Heart right ventricle (tissue), 16 donors: Measurements from ENCODE around the gene ANAPC4. TPM values are rescaled to one million over a fixed set of nuclear protein-coding genes. Genes with fewer than 3 reads are reported as not detected.

Experiments
- ATAC-seq, 8 donors: fragments of 200-7000 bp; cut with Tn5 transposase; one replicate each; pipeline ENCODE4 v1.9.1; 2020; ENCODE audit warnings: mild to moderate bottlenecking in 8 of 8, moderate library complexity in 8 of 8, moderate number of reproducible peaks in 1 of 8
- DNase-seq, 2 donors: peaks; one replicate each; pipeline ENCODE4 v3.0.0-alpha.2; 2020
- H3K27ac ChIP-seq, 10 donors: fragments of 200-600 bp; sonication (generic) in 2 of 10; one replicate each; pipeline versions ENCODE4 v1.5.0 to v1.8.0; 2020 to 2022; ENCODE audit warnings: mild to moderate bottlenecking in 3 of 10
- H3K27me3 ChIP-seq, 7 donors: fragments of 200-600 bp; one replicate each; pipeline ENCODE4 v1.8.0; 2021 to 2022; ENCODE audit warnings: mild to moderate bottlenecking in 2 of 7
- H3K36me3 ChIP-seq, 9 donors: fragments of 200-600 bp; sonication (generic) in 1 of 9; one replicate each; pipeline versions ENCODE4 v1.5.0 to v1.8.0; 2020 to 2022; ENCODE audit warnings: mild to moderate bottlenecking in 2 of 9
- H3K4me1 ChIP-seq, 9 donors: fragments of 200-600 bp; sonication (generic) in 1 of 9; one replicate each; pipeline versions ENCODE4 v1.5.0 to v1.8.0; 2020 to 2022; ENCODE audit warnings: mild to moderate bottlenecking in 4 of 9
- H3K4me3 ChIP-seq, 10 donors: fragments of 200-600 bp; sonication (generic) in 2 of 10; one replicate each; pipeline versions ENCODE4 v1.5.0 to v1.8.0; 2020 to 2022; ENCODE audit warnings: mild to moderate bottlenecking in 7 of 10, moderate library complexity in 2 of 10
- H3K9me3 ChIP-seq, 11 donors: fragments of 200-600 bp in 10 of 11; sonication (generic) in 2 of 11; one replicate each; pipeline versions ENCODE4 v1.5.0 to v1.8.0; 2013 to 2022; ENCODE audit warnings: mild to moderate bottlenecking in 2 of 11, control low read depth in 1 of 11, moderate library complexity in 1 of 11
- CTCF ChIP-seq, 9 donors: fragments of 200-600 bp; sonication (generic) in 2 of 9; IDR thresholded peaks; one replicate each; pipeline versions ENCODE4 v1.5.0 to v1.8.0; 2021 to 2022; ENCODE audit warnings: antibody characterized with exemption in 9 of 9, mild to moderate bottlenecking in 5 of 9, moderate library complexity in 1 of 9
- WGBS, 2 donors: extraction: QIAGEN DNeasy Blood & Tissue Kit; methylation state at CpG; one replicate each; pipeline ENCODE4 v1.1.7; 2013; ENCODE audit warnings: inconsistent platforms in 1 of 2; 5-methylcytosine and 5-hydroxymethylcytosine counted together
- intact Hi-C, 10 donors: fragments of 100-400 bp; cut with DNase I; formaldehyde crosslinking; loops; one replicate each; pipeline versions ENCODE4 v1.11.1 to v1.14.2; 2022
- polyA plus RNA-seq, 2 donors: library from polyadenylated mRNA; stranded (reverse); fragments of 200-250 nt; gene quantifications; one replicate each; pipeline ENCODE4 v1.2.3, GENCODE V29; 2013
- total RNA-seq, 10 donors: library from RNA; stranded (reverse); fragmentation: NEBNext Ultra II Directional in 3 of 10; extraction: Animal tissue kit (Norgen Biotek cat#: 25700) in 3 of 10; gene quantifications; one replicate each; pipeline versions ENCODE4 v1.2.1 to v1.2.4, GENCODE V29; 2021 to 2023
- donor health status: Arrhythmogenic right ventricular cardiomyopathy.
- donor health status: ischemic (EF 13 %, LVEDD 7.1; RV severe dilation, severe dysfunction).
- donor health status: healthy with polysubstance abuse.
- donor health status: DM: no; HTN: yes; CAD: no.
- donor health status: DM: no; HTN: no; CAD: no.
- donor health status: ischemic (EF 25% LVEDD 6.9; RV normal size, moderate dysfunction).
- donor health status: ischemic (EF 25% LVEDD 5.7; RV mildly dilated, moderate dysfunction).
- donor health status: healthy.
- donor health status: DM: yes; HTN: yes; CAD: no.
- donor health status: Ischemic cardiomyopathy.
- donor health status: ischemic (EF 35%, LVEDD 5.7; RV mildly dilated, moderate dysfunction).
- donor health status: nonischemic (EF 11% LVEDD 7.7; RV severe dilation, severe dysfunction).
- donor health status: DM: yes; HTN: yes; CAD: no.
- donor health status: PGD.
- donor health status: ischemic (EF 29% LVEDD 5.4; RV normal size, mild dysfunction).
- donor health status: nonischemic (EF 23%, LVEDD 6.1; RV moderate dilation, normal function).

ANAPC4 gene
- total and polyA plus RNA-seq, 12 donors: 8.2 to 26.7 (median 11.5) TPM

- peaks cover 0 to 31% (median 0%) of the 10 kb centered on the region in 9 donors for H3K36me3 ChIP-seq
- no peak for DNase-seq
- WGBS, 2 donors: 85 to 93% methylated on average over 14 of the region's 14 CpGs
- no peak for TF ChIP-seq CTCF (IDR thresholded peaks at IDR 0.05)
- no peak overlapping the region for H3K27ac ChIP-seq
- H3K4me1 ChIP-seq: no peaks in the 10 kb centered on the region
- intact Hi-C loops: no loop called here
- no peaks in the 10 kb centered on the region for H3K9me3 ChIP-seq
- no peaks in the 10 kb centered on the region for H3K27me3 ChIP-seq
- H3K4me3 ChIP-seq: no peak overlapping the region
- no peak for ATAC-seq
These were observed 18.4 kb upstream of the ANAPC4 start for GRCh38 chr4:25358515-25359275.

GRCh38 chr4:25361253-25361652 is 15.8 kb upstream of the ANAPC4 start:
- Histone ChIP-seq H3K4me1 (no peaks in the 10 kb centered on the region), H3K9me3 (no peaks in the 10 kb centered on the region), H3K4me3 (no peak overlapping the region), H3K27me3 (no peaks in the 10 kb centered on the region), H3K36me3 (peaks cover 0 to 48% (median 7%) of the 10 kb centered on the region in 9 donors), H3K27ac (no peak overlapping the region)
- intact Hi-C loops: loop anchor here in 3 of 10 donors (10.0 kb wide), 3 partner anchors 46 to 196 kb away; partner anchors contain the start of genes SEPSECS (in 1 of the 3) and ZCCHC4 (in 1 of the 3)
- no peak for TF ChIP-seq CTCF (IDR thresholded peaks at IDR 0.05)
- DNase-seq (no peak), ATAC-seq (no peak)
- 98 to 99% methylated on average over 9 of the region's 9 CpGs for WGBS, 2 donors

- H3K27ac ChIP-seq: no peak overlapping the region
- 83 to 88% methylated on average over 2 of the region's 2 CpGs for WGBS, 2 donors
- no peak overlapping the region for H3K4me3 ChIP-seq
- no peaks in the 10 kb centered on the region for H3K4me1 ChIP-seq
- H3K9me3 ChIP-seq: no peaks in the 10 kb centered on the region
- no peak for DNase-seq
- ATAC-seq: no peak
- H3K36me3 ChIP-seq: peaks cover 0 to 67% (median 14%) of the 10 kb centered on the region in 9 donors
- H3K27me3 ChIP-seq: no peaks in the 10 kb centered on the region
- TF ChIP-seq CTCF (IDR thresholded peaks at IDR 0.05): peak; percentile 34 to 74 (median 67)
- intact Hi-C loops: loop anchor here in 6 of 10 donors (5.0 to 10.0 kb wide), 5 partner anchors 52 to 880 kb away; partner anchors contain the start of genes SEPSECS (in 1 of the 6) and ZCCHC4 (in 1 of the 6)
These were observed 9.9 kb upstream of the ANAPC4 start for GRCh38 chr4:25367004-25367621.

- intact Hi-C loops: loop anchor here in 6 of 10 donors (5.0 to 10.0 kb wide), 5 partner anchors 53 to 881 kb away; partner anchors contain the start of genes SEPSECS (in 1 of the 6) and ZCCHC4 (in 1 of the 6)
- Histone ChIP-seq H3K27ac (no peak overlapping the region), H3K4me1 (no peaks in the 10 kb centered on the region), H3K36me3 (peaks cover 0 to 60% (median 14%) of the 10 kb centered on the region in 9 donors), H3K27me3 (no peaks in the 10 kb centered on the region), H3K4me3 (no peak overlapping the region), H3K9me3 (no peaks in the 10 kb centered on the region)
- ATAC-seq (no peak), DNase-seq (no peak)
- TF ChIP-seq CTCF (IDR thresholded peaks at IDR 0.05): no peak
These were observed 9.2 kb upstream of the ANAPC4 start for GRCh38 chr4:25367877-25368276.
